PC-3 (cell line): ENCODE results near the gene PCP4L1.
"Not testable (repeated sequence)": the region's sequence is repeated elsewhere in the genome, so short reads cannot be mapped to it uniquely, and the experiment has no call there.

Source experiments
- CTCF ChIP-seq: fragments of 300-600 bp; sonication (generic); conservative IDR thresholded peaks from 2 replicates; pipeline ENCODE4 v1.5.1; 2017; ENCODE audit warnings: antibody characterized with exemption, low read depth, mild to moderate bottlenecking, low read length
- EZH2 ChIP-seq: fragments of 300-600 bp; sonication (generic); IDR thresholded peaks from one replicate; pipeline ENCODE4 v1.6.1; 2017; ENCODE audit warnings: antibody characterized with exemption, mild to moderate bottlenecking, low read length; ENCODE audit not compliant: unreplicated experiment

GRCh38 chr1:161255302-161255701 is 3.2 kb upstream of the PCP4L1 start:
- not testable (repeated sequence) for TF ChIP-seq CTCF, EZH2
